PC-9 (cell line): Measurements from ENCODE around the gene USP33. TPM values are rescaled to one million over a fixed set of nuclear protein-coding genes. Genes with fewer than 3 reads are reported as not detected.

ENCODE experiments used
- BruUV-seq: library from RNA; stranded (reverse); fragments of 400-500 nt; replicated peaks from 2 replicates; lab custom pipeline; 2021; lab: Mats Ljungman, UMichigan
- CTCF ChIA-PET: fragments of 300-600 bp; sonication (Branson Sonifier 250); formaldehyde crosslinking; loops from one replicate; lab custom pipeline; 2022; ENCODE audit warnings: antibody characterized with exemption; lab: Charles Lee
- POLR2A ChIA-PET: fragments of 300-600 bp; sonication (Branson Sonifier 250); formaldehyde crosslinking; loops from one replicate; lab custom pipeline; 2022; ENCODE audit warnings: antibody characterized with exemption; ENCODE audit not compliant: unreplicated experiment; lab: Charles Lee
- DNase-seq, 2 experiments: peaks; one replicate each; pipeline versions ENCODE4 v3.0.0 to v3.0.0-alpha.2; 2015 to 2022; ENCODE audit warnings: mixed read lengths in 1 of 2
- H2AFZ ChIP-seq: fragments of 200-600 bp; sonication (generic); 2 replicates; pipeline ENCODE4 v1.8.1; 2017; ENCODE audit warnings: antibody characterized with exemption
- H3F3A ChIP-seq: fragments of 200-600 bp; sonication (generic); 2 replicates; pipeline ENCODE4 v1.8.1; 2017; ENCODE audit warnings: antibody characterized with exemption, mild to moderate bottlenecking, low read depth; ENCODE audit not compliant: insufficient read depth
- H3K27ac ChIP-seq: fragments of 200-600 bp; sonication (generic); 2 replicates; pipeline ENCODE4 v1.6.1; 2016; ENCODE audit warnings: mixed run types
- H3K27me3 ChIP-seq: fragments of 200-600 bp; sonication (generic); 2 replicates; pipeline ENCODE4 v1.6.1; 2016; ENCODE audit warnings: low read depth, mixed run types; ENCODE audit not compliant: insufficient read depth
- H3K36me3 ChIP-seq: fragments of 200-600 bp; sonication (generic); 2 replicates; pipeline ENCODE4 v1.6.1; 2016; ENCODE audit warnings: low read depth, mixed run types
- H3K4me1 ChIP-seq: fragments of 200-600 bp; sonication (generic); replicated peaks from 2 replicates; pipeline ENCODE4 v1.6.1; 2016; ENCODE audit warnings: mixed run types; ENCODE audit not compliant: insufficient read depth
- H3K4me2 ChIP-seq: fragments of 200-600 bp; sonication (generic); 2 replicates; pipeline ENCODE4 v1.6.1; 2017; ENCODE audit warnings: mixed run types
- H3K4me3 ChIP-seq: fragments of 200-600 bp; sonication (generic); 2 replicates; pipeline ENCODE4 v1.6.1; 2016; ENCODE audit warnings: mixed run types
- H3K79me2 ChIP-seq: fragments of 200-600 bp; sonication (generic); 2 replicates; pipeline ENCODE4 v1.6.1; 2017; ENCODE audit warnings: low read depth, mixed run types
- H3K9me2 ChIP-seq: fragments of 200-600 bp; sonication (generic); 2 replicates; pipeline ENCODE4 v1.8.1; 2017; ENCODE audit warnings: mild to moderate bottlenecking; ENCODE audit not compliant: insufficient read depth
- H3K9me3 ChIP-seq: fragments of 200-600 bp; sonication (generic); 2 replicates; pipeline ENCODE4 v1.8.1; 2016; ENCODE audit warnings: low read depth; ENCODE audit not compliant: insufficient read depth
- H4K20me1 ChIP-seq: fragments of 200-600 bp; sonication (generic); 2 replicates; pipeline ENCODE4 v1.8.1; 2017; ENCODE audit not compliant: insufficient read depth
- CTCF ChIP-seq: fragments of 200-600 bp; sonication (generic); conservative IDR thresholded peaks from 2 replicates; pipeline ENCODE4 v1.6.1; 2017; ENCODE audit warnings: mixed run types, antibody characterized with exemption, mild to moderate bottlenecking, moderate library complexity
- EZH2 ChIP-seq: fragments of 200-600 bp; sonication (generic); IDR thresholded peaks from 2 replicates; pipeline ENCODE4 v1.8.0; 2017; ENCODE audit warnings: antibody characterized with exemption, low read depth
- intact Hi-C: fragments of 100-400 bp; cut with micrococcal nuclease; formaldehyde crosslinking; loops from one replicate; pipeline ENCODE4 v1.10.0; 2022; ENCODE audit not compliant: unreplicated experiment
- total RNA-seq: library from RNA; stranded (reverse); gene quantifications from 2 replicates; pipeline ENCODE4 v1.2.3, GENCODE V29; 2021

The USP33 gene
- total RNA-seq, 1 experiment from 2014 or later = 59.1 TPM

DNA sequence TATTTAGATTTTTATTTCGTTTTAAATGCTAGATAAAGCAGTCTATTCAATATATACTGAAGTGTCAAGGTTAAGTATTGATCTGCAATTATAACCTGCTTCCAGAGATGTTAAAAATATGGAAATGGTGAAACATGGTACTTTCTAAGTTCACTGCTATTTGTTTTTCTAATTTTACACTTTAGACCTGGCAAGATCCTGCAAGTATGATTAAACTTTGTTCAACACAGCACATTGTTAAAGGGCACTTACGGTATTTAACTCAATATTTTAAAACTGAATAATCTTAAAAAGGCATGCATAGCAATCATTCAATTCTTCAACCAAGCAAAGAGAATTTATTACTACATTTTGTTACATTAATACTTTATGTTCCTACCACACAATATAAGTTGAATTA lies 41.5 kb downstream of the USP33 start:
- DNase-seq = no peak
- TF ChIP-seq CTCF (no peak), EZH2 (no peak)
- Histone ChIP-seq H3K27ac (no peak overlapping the region), H3K27me3 (no peaks in the 10 kb centered on the region), H3F3A (no peaks in the 10 kb centered on the region), H3K36me3 (peaks cover 43% of the 10 kb centered on the region), H3K79me2 (no peaks in the 10 kb centered on the region), H3K4me2 (no peak overlapping the region), H4K20me1 (no peaks in the 10 kb centered on the region), H3K4me3 (no peak overlapping the region), H2AFZ (no peak overlapping the region), H3K9me3 (no peaks in the 10 kb centered on the region), H3K4me1 (no peaks in the 10 kb centered on the region), H3K9me2 (no peaks in the 10 kb centered on the region)
- intact Hi-C loops = loop anchor here (10.0 kb wide), 1 partner anchor 143 kb away; no protein-coding TSS in a partner anchor
- CTCF ChIA-PET = no interaction called here
- BruUV-seq = no TSS peak
- POLR2A ChIA-PET = no interaction called here

DNA sequence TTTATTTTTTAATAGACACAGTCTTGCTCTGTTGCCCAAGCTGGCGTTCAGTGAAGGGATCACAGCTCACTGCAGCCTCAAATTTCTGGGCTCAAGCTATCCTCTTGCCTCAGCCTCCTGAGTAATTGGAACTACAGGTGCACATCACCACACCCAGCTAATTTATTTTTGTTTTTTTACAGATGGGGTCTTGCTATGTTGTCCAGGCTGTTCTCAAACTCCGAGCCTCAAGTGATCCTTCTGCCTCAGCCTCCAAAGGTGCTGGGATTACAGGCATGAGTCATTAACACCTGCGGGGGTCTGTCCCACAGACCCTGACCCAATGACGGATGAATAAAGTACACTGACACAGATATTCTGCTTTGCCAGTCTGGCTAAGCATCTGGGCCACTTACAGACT lies 43.6 kb downstream of the USP33 start:
- Histone ChIP-seq H3K9me2 (no peaks in the 10 kb centered on the region), H3K4me3 (no peak overlapping the region), H3K27me3 (no peaks in the 10 kb centered on the region), H3K9me3 (no peaks in the 10 kb centered on the region), H3K4me1 (no peaks in the 10 kb centered on the region), H3F3A (no peaks in the 10 kb centered on the region), H3K4me2 (no peak overlapping the region), H4K20me1 (no peaks in the 10 kb centered on the region), H3K27ac (no peak overlapping the region), H3K36me3 (peaks cover 27% of the 10 kb centered on the region), H2AFZ (no peak overlapping the region), H3K79me2 (no peaks in the 10 kb centered on the region)
- CTCF ChIA-PET = no interaction called here
- DNase-seq = no peak
- intact Hi-C loops = loop anchor here (10.0 kb wide), 1 partner anchor 141 kb away; no protein-coding TSS in a partner anchor
- BruUV-seq = no TSS peak
- TF ChIP-seq CTCF (no peak), EZH2 (no peak)
- POLR2A ChIA-PET = no interaction called here

- no TSS peak for BruUV-seq
- TF ChIP-seq EZH2 (no peak), CTCF (no peak)
- Histone ChIP-seq H3K27me3 (no peaks in the 10 kb centered on the region), H3K79me2 (no peaks in the 10 kb centered on the region), H4K20me1 (no peaks in the 10 kb centered on the region), H3K4me3 (no peak overlapping the region), H3K9me2 (no peaks in the 10 kb centered on the region), H3K4me2 (no peak overlapping the region), H3K36me3 (peaks cover 34% of the 10 kb centered on the region), H3F3A (no peaks in the 10 kb centered on the region), H3K4me1 (no peaks in the 10 kb centered on the region), H3K27ac (no peak overlapping the region), H2AFZ (no peak overlapping the region), H3K9me3 (no peaks in the 10 kb centered on the region)
- CTCF ChIA-PET = no interaction called here
- intact Hi-C loops = loop anchor here (10.0 kb wide), 1 partner anchor 135 kb away; no protein-coding TSS in a partner anchor
- POLR2A ChIA-PET = no interaction called here
- DNase-seq = no peak
These were observed 49.9 kb downstream of the USP33 start for GRCh38 chr1:77709727-77710126.
